AML-193 (cell line): ENCODE data around the gene ALX3.
A peak's percentile ranks its signal among the peaks of the same experiment; 100 is the strongest.
"Not testable (repeated sequence)": the region's sequence is repeated elsewhere in the genome, so short reads cannot be mapped to it uniquely, and the experiment has no call there.

ENCODE experiments used
- DNase-seq, 2 experiments: peaks; one replicate each; lab custom pipeline; 2025; lab: John Stamatoyannopoulos, UW

Gene ALX3

GRCh38 chr1:110089561-110090275 is 19.2 kb upstream of the ALX3 start:
- DNase-seq: no peak

GRCh38 chr1:110088739-110089316 is 18.4 kb upstream of the ALX3 start:
- no peak for DNase-seq

GRCh38 chr1:110087812-110088738 is 17.6 kb upstream of the ALX3 start:
- peak; percentile 28 to 37 for DNase-seq

GRCh38 chr1:110086961-110087360 is 16.5 kb upstream of the ALX3 start:
- DNase-seq: no peak

- DNase-seq: no peak
Measured at GRCh38 chr1:110085671-110086070, 15.2 kb upstream of the ALX3 start.

- no peak for DNase-seq
Measured at GRCh38 chr1:110084227-110085078, 14.0 kb upstream of the ALX3 start.

GRCh38 chr1:110083866-110084226 is 13.4 kb upstream of the ALX3 start:
- no peak for DNase-seq

GRCh38 chr1:110083061-110083865 is 12.8 kb upstream of the ALX3 start:
- DNase-seq: no peak

GRCh38 chr1:110082477-110082876 is 12.0 kb upstream of the ALX3 start:
- DNase-seq: no peak

GRCh38 chr1:110081061-110081460 is 10.6 kb upstream of the ALX3 start:
- DNase-seq: no peak

GRCh38 chr1:110079995-110080394 is 9.5 kb upstream of the ALX3 start:
- DNase-seq: not testable (repeated sequence)

GRCh38 chr1:110076789-110077500 is 6.5 kb upstream of the ALX3 start:
- no peak for DNase-seq

- no peak for DNase-seq
Measured at GRCh38 chr1:110074166-110074565, 3.7 kb upstream of the ALX3 start.

GRCh38 chr1:110070282-110070669 is 196 bp downstream of the ALX3 start:
- no peak for DNase-seq

GRCh38 chr1:110069404-110070281 is 829 bp downstream of the ALX3 start:
- no peak for DNase-seq

- DNase-seq: no peak
Measured at GRCh38 chr1:110068646-110069403, 1.6 kb downstream of the ALX3 start.

- no peak for DNase-seq
Measured at GRCh38 chr1:110067893-110068645, 2.4 kb downstream of the ALX3 start.

- DNase-seq: no peak
Measured at GRCh38 chr1:110067479-110067892, 3.0 kb downstream of the ALX3 start.
